ENCODE data around the gene FOXJ2. TPM values are rescaled to one million over a fixed set of nuclear protein-coding genes. Genes with fewer than 3 reads are reported as not detected.
"Not testable (repeated sequence)": the region's sequence is repeated elsewhere in the genome, so short reads cannot be mapped to it uniquely, and the experiment has no call there.

Gene FOXJ2
- 4.8 and 6.3 TPM in 2 replicates for total RNA-seq (2014; rRNA removed; shearing (Covaris generic))

DNA sequence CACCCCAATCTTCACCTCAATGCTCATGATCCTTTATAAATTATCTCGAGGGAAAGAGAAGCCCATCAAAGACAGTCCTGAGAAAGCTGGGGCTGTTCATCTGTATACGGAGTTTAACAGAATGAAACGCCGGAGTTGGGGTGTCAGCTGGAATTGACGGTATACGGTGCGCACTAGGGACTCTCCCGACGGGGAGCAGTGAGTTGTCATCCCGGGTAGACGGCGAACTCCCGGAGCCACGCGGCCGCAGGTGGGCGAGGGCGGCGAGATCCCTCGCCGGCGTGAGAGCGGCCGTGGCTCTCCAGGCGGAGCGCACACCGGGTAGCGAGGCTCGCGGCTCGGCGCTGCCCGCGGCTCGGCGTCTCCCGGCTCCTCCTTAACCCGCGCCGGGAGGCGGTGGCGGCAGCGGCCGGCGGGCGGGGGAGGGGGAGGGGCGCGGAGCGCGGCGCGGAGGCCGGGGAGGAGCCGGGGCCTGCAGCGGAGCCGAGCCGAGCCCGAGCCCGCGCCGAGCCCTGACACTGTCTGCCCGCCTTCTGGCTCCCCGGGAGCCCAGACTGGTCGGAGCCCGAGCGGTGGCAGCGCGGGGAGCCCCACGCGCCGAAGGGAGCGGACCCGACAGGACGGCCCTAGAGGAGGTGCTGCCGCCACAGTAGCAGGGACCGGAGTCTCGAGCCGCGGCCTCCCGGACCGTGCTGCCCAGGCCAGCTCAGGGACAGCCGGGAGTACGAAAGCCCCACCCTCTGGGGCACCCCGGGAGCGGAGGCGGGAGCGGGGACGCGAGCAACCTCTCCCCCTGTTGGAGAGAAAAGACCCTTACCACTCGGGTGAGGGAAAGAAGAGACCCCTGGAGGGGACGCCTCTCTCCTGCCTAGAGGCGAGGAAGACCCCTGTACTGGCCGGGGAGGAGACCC, at the start of gene FOXJ2:
Gene FOXJ2 (plus strand): TSS at position 475 of the 911 bp plus-strand sequence. CDS start 7,117 bp downstream, outside the sequence.
- peak; percentile 66 for DNase-seq (ENCODE audit: low spot score)

DNA sequence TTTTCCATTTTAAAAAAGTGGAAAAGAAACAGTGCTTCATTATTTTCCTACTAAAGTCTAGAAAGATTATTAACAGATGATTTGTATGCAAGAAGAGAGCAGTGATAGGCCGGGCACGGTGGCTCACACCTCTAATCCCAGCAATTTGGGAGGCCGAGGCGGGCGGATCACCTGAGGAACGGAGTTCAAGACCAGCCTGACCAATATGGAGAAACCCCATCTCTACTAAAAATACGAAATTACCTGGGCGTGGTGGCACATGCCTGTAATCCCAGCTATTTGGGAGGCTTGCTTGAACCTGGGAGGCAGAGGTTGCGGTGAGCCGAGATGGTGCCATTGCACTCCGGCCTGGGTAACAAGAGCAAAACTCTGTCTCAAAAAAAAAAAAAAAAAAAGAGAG, 49.5 kb upstream of the FOXJ2 start:
- not testable (repeated sequence) for DNase-seq (ENCODE audit: low spot score)

DNA sequence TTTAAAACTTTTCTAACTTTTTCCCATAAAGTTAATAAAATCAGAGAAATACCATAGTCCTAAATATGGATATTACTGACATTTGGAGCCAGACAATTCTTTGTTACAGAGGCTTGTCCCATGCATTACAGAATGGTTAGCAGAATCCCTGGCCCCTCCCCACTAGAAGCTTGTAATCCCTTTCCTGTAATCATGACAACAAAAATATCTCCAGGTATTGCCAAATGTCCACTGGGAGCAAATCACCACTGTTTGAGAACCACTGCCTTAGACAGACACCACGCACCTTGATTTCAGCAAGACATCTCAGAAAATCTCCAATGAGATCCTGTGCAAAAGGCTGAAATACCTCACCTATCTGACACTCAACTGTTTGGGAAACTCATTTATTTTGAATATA, 49.1 kb upstream of the FOXJ2 start:
- DNase-seq (ENCODE audit: low spot score): not testable (repeated sequence)

DNA sequence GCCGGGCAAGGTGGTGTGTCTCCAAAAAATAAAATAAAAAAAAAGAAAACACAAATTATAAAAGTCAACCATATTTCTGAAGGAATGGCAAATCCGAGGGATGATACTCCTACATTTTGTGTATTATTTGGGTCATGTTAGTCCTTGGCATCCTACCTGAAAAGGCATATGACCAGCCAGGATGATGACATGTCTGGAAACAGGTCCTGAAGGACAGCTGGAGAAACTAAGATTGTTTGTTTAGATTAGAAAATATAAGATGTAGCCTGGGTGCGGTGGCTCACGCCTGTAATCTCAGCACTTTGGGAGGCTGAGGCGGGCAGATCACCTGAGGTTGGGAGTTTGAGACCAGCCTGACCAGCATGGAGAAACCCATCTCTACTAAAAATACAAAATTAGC, 47.6 kb upstream of the FOXJ2 start:
- no peak for DNase-seq (ENCODE audit: low spot score)

DNA sequence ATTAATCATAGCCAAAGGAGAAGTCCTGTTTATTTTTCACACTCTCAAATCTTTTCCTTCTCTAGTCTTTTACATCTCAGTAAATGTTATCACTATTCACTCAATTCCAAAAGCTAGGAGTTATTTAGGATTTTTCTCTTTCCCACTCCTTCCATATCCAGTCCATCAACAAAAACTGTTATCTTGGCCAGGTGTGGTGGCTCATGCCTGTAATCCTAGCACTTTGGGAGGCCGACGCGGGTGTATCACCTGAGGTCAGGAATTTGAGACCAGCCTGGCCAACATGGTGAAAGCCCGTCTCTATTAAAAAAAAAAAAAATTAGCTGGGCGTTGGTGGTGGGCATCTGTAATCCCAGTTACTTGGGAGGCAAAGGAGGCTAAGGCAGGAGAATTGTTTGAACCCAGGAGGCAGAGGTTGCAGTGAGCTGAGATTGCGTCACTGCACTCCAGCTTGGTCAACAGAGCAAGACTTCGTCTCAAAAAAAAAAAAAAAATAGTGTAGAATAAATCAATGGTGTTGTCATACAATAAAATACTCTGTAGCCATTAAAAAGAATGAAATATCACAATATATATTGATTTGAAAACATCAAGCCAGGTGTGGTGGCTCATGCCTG, 46.6 kb upstream of the FOXJ2 start:
- no peak for DNase-seq (ENCODE audit: low spot score)

DNA sequence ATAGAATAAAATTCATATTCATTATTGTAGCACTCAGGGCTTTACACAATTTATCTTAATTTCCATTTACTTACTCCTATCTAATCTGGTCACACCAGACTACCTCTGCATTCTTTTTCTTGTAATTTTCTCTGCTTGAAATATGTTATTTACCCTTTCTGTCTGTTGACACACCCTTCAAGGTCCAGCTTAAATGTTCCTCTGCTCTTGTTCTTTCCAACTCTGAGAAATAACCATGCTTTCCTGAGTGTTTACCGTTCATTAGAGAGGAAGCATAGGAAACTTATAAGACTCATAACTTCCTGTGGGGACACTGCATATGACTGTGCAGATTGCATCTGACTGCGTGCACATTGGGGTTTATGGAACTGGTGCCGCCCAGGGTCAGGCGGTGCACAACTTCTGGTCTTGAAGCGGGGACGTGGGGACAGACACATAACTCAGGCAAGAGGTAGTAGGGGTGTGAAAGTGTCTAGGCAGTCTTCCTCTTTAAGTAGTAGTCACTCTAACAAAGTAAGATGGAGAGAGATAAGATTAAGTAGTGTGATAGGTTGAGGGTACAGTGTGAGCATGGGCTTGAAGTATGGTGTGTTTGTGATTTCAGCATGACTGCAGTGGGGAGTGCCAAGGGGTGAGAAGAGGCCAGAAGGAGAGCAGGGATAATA, 42.6 kb upstream of the FOXJ2 start:
- DNase-seq (ENCODE audit: low spot score): no peak

DNA sequence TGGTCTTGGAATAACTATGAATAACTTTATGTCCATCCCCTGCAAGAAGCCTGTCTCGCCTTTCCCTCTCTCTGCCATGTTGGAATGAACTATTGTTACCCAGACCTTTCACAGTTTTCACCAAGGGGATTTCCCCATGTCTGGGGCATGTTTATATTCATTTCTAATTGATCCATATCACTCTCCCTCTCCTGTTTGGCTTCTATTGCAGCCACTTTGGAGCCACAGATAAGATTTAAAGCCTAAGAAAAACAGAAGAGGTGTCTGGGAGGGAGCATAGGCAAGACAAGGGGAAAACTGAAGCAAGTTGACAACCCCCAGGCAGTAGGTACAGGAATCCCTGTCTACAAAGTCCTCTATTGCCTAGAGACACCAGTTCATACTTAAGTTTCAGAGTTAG, 41.0 kb upstream of the FOXJ2 start:
- no peak for DNase-seq (ENCODE audit: low spot score)

DNA sequence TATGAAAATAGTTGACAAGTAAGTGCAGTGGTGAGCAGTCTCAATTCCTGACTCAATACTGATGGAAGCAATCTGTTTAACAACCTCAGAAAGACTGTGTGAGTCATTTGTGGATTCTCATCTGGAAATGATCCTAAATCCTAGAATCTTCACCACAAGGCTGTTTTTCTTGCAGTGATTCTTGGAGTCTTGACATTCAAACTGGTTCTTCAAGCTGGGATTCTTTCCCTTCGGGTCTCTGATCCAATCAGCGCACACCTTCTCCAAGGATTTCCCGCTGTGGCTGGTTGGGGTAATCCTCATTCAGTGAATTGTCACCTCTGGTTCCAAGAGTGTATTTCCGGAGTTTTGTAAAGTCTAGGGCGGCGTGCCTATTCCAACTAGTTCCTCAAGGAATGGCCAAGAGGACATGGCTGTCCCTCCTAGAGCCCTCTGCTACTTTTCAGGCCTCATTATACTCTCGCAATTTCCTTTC, 37.7 kb upstream of the FOXJ2 start:
- DNase-seq (ENCODE audit: low spot score): no peak

DNA sequence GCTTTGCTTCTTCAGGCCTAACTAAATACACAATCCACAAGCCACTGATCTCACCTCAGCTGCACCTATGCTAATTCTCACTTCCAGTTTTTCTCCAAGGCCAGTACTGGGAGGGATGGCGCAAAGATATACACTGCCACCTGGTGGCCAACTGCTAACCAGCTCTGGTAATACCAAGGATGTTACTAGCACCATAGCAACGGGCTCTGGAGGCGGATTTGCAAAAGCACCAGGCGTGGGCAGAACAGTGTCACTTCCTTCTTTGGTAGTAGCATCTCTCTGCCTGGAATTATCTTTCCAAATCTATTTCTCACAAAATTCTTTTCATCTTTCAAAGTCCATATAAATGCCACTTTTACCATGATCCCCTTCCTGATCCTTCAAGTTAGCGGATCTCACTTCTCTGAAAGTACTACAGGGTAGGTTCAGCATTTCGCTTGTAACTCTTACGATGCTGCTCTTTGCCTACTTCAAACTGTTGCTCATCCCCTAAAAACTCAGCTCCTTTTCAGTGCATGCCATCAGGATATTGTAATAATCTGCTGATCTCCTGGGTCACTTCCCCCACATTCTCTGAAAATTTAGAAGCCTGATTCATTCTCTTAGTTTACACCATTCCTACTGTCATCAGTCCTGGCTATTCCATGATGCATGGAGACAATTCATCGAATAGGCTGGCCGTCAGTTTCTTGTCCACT, 37.1 kb upstream of the FOXJ2 start:
- peak; percentile 69 for DNase-seq (ENCODE audit: low spot score)

DNA sequence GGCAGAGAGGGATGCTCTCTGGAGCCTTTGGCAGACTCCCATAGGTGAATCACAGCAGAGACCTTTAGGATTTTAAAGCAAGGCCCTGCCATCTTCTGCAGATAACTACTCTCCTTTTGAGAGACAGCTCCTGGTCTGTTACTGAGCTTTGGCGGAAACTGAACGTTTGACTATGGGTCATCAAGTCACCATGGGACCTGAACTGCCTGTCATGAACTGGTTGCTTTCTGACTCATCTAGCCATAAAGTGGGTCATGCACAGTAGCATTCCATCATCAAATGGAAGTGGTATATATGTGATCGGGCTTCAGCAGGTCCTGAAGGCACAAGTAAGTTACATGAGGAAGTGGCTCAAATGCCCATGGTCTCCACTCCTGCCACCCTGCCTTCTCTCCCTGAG, 31.7 kb upstream of the FOXJ2 start:
- not testable (repeated sequence) for DNase-seq (ENCODE audit: low spot score)

DNA sequence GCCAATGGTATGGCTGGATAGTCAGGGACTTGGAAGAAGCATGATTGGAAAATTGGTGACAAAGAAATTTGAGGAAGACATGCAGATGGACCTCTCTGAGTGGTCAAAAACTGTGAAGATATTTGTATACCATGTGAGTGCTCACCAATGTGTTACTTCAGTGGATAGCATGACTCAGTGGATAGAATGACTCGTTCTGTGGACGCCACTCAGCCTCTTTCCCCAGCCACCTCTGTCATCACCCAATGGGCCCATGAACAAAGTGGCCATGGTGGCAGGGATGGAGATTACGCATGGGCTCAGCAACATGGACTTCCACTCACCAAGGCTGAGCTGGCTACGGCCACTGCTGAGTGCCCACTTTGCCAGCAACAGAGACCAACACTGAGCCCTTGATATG, 31.0 kb upstream of the FOXJ2 start:
- DNase-seq (ENCODE audit: low spot score): not testable (repeated sequence)

DNA sequence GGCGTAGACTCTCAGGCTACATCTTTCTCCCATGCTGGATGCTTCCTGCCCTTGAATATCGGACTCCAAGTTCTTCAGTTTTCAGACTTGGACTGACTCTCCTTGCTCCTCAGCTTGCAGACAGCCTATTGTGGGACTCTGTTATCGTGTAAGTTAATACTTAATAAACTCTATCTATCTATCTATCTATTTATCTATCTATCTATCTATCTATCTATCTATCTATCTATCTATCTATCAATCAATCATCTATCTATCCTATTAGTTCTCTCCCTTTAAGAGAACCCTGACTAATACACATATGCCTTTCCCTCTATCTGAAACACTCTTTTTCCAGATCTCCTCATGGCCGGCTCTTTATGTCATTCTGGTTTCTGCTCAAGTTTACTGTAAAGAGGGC, 27.6 kb upstream of the FOXJ2 start:
- not testable (repeated sequence) for DNase-seq (ENCODE audit: low spot score)

DNA sequence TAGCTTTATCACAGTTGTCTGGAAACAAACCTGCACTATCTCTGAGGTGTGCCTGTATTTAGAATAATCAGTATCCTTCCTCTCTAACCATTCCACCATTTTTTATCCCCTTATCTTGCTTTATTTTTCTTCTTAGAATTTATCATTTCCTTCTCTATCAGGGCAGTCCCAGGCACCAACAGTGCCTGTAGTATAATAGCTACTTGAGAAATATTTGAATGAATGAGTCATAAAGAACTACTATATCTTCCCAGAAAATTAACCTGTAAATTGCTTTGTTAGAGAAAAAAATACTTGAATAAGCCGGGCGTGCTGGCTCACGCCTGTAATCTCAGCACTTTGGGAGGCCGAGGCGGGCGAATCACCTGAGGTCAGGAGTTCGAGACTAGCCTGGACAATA, 21.2 kb upstream of the FOXJ2 start:
- DNase-seq (ENCODE audit: low spot score): no peak

DNA sequence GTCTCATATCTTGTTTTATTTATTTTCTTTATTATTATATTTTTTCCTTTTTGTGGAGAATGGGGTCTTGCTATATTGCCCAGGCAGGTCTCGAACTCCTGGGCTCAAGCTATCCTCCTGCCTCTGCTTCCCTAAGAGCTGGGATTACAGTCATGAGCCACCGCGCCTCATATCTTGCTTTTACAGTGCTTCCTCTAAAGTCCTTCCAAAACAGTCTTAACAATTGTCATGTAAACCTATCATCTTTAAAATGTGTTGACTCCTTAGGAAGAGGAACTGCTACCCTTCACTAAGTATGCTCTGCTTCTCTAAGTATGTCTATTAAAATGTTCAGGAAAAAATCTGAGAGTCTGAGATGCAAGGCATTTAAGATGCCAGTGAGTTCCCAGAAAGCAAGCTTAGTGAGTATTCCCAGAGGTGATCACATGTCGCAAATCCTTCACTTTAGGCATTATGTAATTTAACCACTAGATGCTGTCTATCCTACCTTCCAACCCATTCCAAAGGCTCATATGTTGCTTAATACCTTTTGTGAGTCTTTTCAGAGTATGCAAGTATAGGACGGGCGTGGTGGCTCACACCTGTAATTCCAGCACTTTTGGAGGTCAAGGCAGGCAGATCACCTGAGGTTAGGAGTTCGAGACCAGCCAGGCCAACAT, 19.7 kb upstream of the FOXJ2 start:
- no peak for DNase-seq (ENCODE audit: low spot score)

DNA sequence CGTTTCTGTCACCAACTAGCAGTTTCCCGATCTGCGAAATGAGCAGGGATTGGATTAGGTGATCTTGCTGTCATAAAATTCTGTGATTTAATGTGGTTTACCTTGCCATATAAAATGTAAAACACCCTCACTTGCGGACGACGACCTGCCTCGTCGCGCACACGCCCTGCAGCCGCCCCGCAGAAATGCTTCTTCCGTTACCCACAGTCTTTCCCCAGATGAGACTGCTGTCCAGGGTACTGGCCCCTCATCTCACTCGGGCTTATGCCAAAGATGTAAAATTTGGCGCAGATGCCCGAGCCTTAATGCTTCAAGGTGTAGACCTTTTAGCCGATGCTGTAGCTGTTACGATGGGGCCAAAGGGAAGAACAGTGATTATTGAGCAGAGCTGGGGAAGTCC, 17.7 kb upstream of the FOXJ2 start:
- DNase-seq (ENCODE audit: low spot score): no peak

DNA sequence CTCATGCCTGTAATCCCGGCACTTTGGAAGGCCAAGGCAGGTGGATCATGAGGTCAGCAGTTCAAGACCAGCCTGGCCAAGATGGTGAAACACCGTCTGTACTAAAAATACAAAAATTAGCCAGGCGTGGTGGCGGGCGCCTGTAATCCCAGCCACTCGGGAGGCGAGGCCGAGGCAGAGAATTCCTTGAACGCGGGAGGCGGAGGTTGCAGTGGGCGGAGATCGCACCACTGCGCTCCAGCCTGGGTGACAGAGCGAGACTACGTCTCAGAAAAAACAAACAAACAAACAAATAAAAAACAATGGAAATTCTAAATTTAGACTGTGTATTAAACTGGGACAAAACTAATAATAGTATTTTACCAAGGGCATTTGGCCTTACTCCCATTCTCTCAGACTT, 14.3 kb upstream of the FOXJ2 start:
- DNase-seq (ENCODE audit: low spot score): not testable (repeated sequence)

DNA sequence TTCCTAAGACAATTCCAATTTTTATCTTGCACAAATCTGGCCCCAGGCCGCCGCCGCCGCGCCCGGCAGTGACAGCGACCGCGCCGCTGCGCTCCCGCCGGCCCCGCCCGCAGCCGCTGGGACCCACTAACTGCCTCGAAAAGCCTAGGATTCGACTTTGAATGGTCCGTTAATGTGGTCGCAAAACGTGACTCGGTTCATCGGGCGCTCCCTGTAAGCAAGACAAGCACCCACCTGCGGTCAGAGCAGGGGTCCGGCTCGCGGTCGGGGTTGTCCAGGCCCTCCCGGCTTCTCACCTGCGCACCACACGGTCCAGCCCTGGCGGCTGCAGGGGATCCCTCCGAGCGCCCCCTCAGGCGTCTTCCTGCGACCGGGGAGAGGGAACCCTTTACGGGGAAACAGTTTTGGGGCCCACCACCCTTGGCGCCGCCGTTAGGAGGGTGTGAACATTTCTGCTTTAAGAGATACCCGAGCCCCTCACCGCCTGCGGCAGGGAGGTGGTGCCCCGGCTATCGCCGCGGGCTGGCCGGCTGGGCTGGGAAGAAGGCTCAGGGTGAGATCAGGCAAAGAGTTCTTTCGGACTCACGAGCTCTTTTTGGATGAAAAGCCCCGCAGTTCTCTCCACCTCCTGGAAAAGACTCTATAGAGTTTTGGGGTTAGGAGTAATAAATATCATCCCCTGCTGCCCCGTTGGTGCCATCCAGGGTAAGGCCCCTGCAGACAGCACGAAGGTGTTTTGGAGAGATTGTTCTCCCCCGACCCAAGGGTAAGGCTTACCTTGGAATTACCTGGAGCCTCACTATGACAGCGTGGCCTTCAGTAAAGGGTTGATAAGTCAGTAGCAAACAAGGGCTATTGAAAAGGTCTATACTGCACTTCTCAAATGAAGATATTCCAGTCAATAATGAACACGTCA, 13.6 kb upstream of the FOXJ2 start:
- no peak for DNase-seq (ENCODE audit: low spot score)

DNA sequence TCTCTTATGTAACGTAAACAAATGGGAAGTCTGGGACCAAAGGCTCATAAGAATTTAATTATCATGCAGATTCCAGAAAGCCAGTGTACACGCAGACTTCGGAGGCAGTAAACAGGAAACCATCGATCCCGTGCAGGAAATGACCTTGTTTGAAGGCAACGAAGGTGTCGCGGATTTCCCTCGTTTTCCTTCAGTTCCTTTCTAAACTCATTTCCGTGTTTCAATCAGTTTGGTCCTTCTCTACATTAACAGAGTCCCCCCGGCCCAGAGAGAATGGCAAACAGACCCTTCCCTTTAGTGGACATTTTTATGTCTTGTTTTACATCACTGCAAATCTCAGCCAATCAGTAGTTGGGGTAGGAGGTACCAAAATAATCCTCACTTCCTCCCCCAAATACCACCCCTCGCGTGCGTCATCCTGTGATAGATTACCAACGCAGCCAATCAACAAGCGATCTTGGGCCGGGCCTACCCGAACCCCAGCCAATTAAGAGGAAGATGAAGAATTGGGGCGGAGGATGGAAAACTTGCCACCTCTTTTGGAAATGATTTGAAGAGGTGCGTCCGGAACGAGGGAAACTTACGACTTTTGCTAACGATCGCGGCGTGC, 6.1 kb upstream of the FOXJ2 start:
- peak; percentile 97 for DNase-seq (ENCODE audit: low spot score)

DNA sequence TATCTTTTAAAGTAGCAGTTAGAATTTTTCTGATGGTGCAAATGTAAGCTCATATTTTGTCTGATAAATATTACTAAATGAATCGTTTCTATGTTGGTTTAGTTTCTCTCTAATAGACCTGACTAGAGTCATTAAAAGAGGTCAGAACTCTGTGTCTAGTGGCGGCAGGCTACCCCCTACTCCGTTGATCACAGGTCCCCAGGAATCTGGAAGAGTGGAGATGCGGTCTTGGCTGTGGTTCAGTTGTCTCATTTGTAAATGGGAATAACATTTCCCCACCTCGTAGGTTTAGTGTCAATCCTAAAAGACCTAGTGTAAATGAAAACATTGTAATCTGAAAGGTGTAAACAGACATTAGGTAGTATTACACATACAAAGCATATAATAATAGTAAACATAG, 4.7 kb upstream of the FOXJ2 start:
- no peak for DNase-seq (ENCODE audit: low spot score)

DNA sequence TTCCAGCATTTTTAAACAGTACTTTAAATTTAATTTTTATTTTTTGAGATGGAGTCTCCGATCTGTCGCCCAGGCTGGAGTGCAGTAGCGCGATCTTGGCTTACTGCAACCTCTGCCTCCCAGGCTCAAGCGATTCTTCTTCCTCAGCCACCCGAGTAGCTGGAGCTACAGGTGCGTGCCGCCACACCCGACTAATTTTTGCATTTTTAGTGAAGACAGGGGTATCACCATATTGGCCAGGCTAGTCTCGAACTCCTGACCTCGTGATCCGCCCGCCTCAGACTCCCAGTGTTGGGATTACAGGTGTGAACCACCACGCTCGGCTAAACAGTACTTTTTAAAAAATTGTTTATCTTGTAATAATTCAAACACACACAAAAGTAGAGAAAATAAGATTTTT, 4.2 kb upstream of the FOXJ2 start:
- no peak for DNase-seq (ENCODE audit: low spot score)
